DMS 273 treated with DMSO at 0.1 percent for 48 hours (cell line): Measurements from ENCODE around the gene OR5B17.
"Not testable (repeated sequence)": the region's sequence is repeated elsewhere in the genome, so short reads cannot be mapped to it uniquely, and the experiment has no call there.

Experiments used
- DNase-seq: peaks from one replicate; lab custom pipeline; 2025; lab: John Stamatoyannopoulos, UW

Gene OR5B17

GRCh38 chr11:58358969-58359368 is at the start of gene OR5B17:
Gene OR5B17 (minus strand): TSS chr11:58359069. CDS start chr11:58359069, 0 bp downstream.
- DNase-seq = no peak

DNA sequence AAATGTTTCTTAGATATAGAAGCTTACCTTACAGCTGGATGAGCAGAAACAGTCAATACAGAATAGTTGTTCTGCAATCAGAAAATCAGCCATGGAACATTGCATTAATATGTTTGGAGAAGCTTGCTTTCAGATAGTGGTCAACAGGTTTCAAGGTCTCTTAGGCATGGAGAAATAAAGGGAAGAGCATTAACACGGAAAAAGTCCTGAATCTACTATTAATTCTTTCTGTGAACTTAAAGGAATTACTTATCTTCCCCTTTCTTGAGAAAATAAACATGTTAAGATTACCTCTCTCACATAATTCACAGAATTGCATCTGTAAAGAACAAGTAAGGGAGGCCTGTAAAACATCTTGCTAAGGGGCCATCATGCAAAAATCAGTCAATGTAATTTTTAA is 47.9 kb upstream of the OR5B17 start, which contains the start of gene OR5B3:
Gene OR5B3 (minus strand): TSS at position 101 of the 400 bp plus-strand sequence. CDS start 3,465 bp downstream, outside the sequence.
- no peak for DNase-seq

GRCh38 chr11:58399622-58400021 is 40.8 kb upstream of the OR5B17 start:
- not testable (repeated sequence) for DNase-seq

- no peak for DNase-seq
These were observed 36.7 kb upstream of the OR5B17 start for GRCh38 chr11:58395581-58395980.

- no peak for DNase-seq
These were observed 35.3 kb upstream of the OR5B17 start for GRCh38 chr11:58394195-58394594.

- DNase-seq = no peak
These were observed 33.9 kb upstream of the OR5B17 start for GRCh38 chr11:58392746-58393145.

DNA sequence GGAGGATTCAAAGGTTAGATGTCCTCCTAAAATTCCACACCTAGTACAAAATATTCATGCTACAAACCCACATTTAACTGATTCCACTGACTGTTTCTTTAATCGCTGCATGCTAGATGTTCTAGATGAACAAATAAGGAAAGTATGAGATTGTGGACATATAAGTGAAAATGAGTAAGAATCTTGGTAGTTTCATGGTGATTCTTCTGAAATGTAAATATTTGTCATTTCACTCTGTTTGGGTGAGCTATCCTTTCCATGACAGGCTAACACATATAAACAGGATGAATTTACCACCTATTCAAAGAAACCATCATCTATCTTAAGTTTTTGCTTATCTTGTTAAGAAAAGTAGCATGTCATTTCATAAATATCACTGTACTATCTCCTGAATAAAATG is 33.0 kb upstream of the OR5B17 start:
- DNase-seq = no peak

DNA sequence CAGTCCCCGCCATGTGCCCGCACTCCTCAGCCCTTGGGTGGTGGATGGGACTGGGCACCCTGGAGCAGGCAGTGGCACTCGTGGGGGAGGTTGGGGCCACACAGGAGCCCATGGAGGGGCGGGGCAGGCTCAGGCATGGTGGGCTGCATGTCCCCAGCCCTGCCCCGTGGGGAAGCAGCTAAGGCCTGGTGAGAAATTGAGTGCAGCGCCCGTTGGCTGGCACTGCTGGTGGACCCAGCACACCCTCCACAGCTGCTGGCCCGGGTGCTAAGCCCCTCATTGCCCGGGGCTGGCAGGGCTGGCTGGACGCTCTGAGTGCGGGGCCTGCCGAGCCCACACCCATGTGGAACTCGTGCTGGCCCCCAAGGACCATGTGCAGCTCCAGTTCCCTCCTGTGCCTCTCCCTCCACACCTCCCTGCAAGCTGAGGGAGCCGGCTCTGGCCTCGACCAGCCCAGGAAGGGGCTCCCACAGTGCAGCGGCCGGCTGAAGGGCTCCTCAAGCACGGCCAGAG is 31.7 kb upstream of the OR5B17 start:
- no peak for DNase-seq

GRCh38 chr11:58354727-58355126 is 4.1 kb downstream of the OR5B17 start:
- no peak for DNase-seq

- no peak for DNase-seq
These were observed 13.7 kb downstream of the OR5B17 start for GRCh38 chr11:58345204-58345603.

GRCh38 chr11:58334708-58335107 is 24.2 kb downstream of the OR5B17 start:
- DNase-seq = no peak

DNA sequence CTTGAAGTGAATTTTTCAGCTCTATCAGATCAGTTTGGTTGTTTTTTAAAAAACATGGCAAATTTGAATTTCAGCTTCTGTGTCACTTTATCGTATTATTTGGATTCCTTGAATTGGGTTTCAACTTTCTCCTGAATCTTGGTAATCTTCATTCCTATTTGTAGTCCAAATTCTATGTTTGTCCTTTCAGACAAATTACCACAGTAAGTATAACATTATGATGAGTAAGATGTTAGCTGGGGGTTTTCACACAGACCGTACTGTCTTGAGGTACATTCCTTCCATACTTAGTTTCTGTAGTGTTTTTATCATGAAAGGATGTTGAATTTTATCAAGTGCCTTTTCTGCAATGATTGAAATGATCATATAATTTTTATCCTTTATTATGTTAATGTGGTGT is 28.0 kb downstream of the OR5B17 start:
- DNase-seq = no peak

DNA sequence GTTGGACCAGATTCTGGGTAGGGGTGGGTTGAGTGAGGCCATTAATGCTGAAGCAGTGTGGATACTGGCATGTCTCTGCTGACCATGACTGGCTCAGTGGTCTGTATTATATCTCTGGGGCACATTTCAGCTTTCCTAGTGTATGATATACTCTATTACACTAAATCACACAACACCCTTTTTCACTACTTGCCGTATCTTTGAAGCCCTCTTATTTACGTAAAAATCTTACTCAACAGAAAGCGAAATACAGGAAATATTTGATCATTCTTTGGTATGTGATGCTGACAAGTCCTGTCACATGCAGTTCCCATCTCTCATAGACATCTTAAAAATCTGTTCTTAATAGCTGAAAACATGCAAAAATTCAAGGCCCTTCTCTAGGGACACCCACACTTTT is 40.3 kb downstream of the OR5B17 start:
- no peak for DNase-seq

- DNase-seq = no peak
These were observed 42.7 kb downstream of the OR5B17 start for GRCh38 chr11:58316142-58316541.
